RPMI8226 (cell line): ENCODE results near the gene SMARCAL1.
A peak's percentile ranks its signal among the peaks of the same experiment; 100 is the strongest.
"Not testable (repeated sequence)": the region's sequence is repeated elsewhere in the genome, so short reads cannot be mapped to it uniquely, and the experiment has no call there.

Experiments used
- DNase-seq: peaks from one replicate; pipeline ENCODE4 v3.0.0-alpha.2; 2015

SMARCAL1 gene

DNA sequence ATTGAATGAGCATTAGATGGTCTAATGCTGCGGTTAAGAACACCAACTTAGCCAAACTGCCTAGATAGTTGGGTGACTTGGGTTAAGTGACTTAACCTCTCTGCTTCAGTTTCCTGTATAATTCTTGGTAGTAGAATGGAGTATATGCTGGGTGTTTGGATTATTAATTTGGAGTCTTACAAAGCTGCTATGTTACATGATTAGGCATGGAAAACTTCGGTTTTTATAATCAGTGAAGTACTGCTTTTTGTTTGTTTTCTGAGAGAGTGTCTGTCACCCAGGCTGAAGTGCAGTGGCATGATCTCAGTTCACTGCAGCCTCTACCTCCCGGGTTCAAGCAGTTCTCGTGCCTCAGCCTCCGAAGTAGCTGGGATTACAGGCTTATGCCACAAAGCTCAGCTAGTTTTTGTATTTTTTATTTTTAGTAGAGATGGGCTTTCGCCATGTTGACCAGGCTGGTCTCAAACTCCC is 90.9 kb downstream of the SMARCAL1 start:
- no peak for DNase-seq

DNA sequence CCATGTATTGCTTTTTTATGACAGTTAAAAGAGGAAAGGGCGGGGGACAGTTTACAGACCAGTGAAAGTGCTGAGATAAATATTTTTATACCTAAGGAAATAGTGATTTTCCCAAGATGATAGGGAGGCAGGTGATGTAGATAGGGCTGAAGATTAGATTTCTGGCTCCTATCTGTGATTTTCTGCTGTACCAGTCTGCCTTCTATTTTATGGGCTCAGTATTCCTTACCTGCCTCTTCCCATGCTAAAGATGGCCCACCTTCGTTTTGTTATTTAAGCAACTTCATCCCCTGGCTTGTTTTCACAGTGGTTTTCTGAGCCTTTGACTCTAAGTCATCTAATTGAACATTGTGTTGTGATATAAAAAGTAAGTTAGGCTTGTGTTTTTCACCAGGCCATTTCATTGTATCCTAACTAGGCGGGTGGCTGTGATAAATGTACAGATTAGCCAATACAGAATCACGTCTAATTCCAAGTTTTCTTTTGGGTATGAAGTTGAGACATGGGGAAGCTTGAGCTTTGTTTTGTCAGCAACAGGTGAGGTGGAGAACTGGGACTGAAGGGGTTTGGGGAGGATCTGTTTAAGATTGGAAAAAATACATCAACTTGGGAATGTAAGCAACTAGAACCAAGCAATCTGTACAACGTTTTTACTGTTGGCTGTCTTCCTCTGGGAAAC is 91.6 kb downstream of the SMARCAL1 start:
- DNase-seq, result no peak

DNA sequence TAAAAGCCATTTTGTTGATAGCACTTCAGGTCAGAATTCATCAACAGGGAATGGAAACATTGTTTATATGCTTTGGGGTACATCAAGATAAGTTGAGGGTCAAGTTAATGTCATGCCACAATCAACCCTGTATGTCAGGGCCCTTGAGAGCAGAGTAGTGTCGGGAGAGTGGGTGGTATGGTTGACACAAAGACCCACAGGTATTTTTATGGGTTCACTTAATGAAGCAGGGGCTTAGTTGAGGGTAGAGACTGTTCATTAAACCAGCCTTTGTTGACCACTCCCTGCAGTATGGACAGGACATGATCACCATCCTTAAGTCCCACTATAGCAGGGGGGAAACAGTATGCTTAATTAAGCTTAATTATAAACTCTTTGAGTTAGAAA is 92.1 kb downstream of the SMARCAL1 start:
- no peak for DNase-seq

DNA sequence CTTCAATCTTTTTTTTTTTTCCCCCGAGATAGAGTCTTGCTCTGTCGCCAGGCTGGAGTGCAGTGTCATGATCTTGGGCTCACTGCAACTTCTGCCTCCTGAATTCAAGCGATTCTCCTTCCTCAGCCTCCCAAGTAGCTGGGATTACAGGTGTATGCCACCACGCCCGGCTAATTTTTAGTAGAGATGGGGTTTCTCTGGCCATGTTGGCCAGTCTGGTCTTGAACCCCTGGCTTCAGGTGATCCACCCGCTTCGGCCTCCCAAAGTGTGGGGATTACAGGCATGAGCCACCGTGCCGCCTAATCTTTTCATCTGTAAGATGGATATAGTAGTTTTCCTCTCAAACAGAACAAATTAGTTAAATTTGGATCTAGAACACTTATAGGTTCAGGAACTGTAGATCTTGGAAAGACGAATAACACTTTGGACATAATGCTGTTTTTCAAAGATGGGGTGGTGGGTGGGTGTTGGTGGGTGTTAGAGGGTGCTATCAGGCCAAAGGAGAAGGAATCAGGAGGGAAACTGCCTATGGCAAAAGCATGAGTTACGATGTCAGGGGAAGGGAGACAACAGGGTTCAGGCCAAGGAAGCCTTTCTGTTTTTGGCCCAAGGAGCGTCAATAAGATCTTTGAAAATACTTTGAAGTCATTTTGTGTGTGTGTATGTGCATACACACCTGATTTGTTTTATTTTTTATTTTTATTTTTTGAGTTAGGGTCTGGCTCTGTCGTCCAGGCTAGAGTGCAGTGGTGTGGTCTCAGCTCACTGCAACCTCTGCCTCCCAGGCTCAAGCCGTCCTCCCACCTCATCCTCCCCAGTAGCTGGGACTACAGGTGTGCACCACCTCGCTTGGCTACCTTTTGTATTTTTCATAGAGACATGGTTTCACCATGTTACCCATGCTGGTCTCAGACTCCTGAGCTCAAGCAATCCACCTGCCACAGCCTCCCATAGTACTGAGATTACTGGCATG is 93.1 kb downstream of the SMARCAL1 start:
- no peak for DNase-seq

DNA sequence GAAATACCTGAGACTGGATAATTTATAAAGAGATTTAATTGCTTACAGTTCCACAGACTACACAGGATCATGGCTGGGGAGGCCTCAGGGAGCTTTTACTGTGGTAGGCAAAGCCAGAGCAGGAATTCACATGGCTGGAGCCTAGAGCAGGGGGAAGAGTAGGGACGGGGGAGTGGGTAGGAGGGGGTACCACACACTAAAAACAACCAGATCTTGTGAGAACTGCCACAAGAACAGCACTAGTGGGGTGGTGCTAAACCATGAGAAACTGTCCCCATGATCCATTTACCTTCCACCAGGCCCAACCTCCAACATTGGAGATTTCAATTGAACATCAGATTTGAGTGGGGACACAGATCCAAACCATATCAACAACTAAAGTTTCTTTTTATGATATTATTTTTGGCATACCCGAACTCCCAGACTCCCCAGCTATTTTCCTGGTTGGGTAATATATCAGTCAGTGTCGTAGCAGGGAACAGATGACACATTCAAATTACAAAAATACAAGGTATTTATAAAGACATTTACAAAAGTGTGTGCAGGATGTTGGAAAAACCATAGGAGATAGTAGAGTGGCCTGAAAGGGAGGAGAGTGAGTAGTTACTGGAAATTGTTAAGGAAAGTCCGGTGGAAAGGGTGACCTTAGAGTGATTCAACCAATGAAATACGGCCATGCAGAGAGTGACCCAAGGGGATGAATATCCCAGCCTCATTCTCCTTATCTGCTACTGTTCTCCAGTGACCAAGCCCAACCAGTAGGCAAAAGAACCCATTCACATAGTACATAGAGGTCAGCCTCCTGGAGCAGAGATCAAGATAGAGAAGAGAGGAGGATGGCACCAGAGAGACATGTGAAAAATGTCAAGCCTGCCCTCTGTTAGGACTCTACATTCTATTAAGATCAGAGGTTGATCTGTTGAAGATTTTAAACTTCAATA is 95.2 kb downstream of the SMARCAL1 start:
- DNase-seq, result no peak

DNA sequence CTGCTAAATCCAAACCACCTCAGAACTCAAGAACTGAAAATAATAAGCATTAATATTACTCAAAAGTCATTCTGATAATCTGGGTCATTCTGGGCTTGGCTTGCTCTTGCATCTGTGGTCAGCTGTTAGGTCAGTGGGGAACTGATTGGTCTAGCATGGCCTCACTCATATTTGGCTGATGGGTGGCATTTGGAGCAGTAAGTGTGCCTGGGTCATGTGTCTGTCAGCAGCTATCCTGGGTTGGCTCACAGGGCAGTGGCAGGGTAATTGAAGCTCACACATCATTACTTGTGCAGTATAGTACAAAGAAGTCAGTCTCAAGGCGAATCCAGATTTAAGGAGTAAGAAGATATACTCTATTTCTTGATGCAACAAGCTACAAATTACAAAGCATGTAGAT is 95.9 kb downstream of the SMARCAL1 start:
- no peak for DNase-seq

DNA sequence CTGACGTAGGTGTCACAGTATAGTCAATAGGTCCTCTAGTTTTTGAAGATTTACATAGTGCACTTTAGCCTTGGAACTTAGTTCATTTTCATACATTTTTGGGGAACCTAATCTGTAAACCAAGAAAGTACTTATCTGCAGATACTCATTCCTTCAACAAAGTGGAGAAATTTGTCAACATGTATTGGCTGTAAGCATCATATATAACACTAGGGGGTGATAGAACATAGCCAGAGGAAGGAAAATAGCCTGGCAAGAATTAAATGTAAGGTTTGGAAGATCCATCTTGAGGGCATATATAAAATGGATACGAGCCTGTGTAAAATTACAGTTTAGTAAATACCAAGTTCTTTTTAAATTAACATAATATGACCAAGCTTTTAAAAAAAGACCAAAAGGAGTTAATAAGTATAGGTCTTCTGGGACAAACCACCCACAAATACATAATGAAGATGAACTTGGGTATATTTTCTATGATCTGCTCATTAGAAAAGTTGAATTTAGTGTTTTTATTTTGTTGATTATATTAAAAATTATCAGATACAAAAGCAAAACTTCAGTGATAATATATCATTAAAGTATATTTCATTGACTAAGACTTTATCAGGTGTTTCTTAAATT is 104.6 kb downstream of the SMARCAL1 start:
- DNase-seq, result peak; percentile 22

DNA sequence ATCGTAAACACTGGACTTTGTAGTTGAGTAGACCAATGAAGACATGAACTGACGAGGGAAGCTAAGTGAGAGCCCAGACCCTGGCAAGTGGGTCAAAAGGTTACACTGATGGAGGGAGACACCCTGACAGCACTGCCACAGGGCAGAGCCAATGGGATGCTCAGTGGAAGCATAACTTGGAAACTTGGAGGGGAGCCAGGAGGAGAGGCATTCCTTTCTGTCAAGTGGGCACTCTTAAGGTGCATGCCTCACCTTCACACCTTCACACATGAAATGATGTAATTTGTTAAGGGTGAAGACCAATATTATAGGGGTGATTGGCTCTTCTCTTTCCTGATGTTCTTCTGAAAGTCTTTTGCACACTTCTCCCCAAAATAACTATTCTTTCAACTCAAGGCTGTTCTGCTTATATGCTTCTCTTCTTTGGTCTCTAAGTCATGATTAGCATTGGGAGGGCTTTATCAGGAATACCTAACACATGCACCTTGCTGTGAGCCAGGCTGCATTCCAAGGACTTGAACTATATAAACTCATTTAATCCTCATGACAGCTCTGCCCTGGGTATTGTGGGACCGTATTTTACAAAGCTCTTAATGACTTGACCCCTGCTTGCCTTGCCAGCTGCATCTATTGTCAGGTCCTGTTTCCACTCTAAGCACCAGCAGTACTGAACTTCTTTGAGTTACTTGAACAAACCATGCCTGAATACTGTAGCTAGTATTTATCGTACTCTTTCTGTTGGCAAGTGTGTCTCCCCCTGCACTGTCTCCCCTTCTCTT is 105.4 kb downstream of the SMARCAL1 start:
- no peak for DNase-seq

DNA sequence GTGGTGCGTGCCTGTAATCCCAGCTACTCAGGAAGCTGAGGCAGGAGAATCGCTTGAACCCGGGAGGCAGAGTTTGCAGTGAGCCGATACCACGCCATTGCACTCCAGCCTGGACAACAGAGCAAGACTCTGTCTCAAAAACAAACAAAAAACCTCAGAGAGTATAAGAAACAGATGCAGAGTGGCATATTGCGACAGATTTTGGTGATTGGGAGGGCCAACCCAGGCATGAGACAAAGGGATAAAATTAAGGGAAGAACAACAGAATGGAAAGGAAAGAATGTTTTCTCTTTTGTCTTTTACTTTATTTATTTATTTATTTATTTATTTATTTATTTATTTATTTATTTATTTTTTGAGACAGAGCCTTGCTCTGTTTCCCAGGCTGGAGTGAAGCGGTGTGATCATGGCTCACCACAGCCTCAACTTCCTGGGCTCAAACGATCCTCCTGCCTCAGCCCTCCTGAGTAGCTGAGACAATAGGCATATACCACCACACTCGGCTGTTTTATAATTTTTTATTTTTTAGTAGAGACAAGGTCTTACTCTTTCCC is 106.4 kb downstream of the SMARCAL1 start:
- DNase-seq, result not testable (repeated sequence)

DNA sequence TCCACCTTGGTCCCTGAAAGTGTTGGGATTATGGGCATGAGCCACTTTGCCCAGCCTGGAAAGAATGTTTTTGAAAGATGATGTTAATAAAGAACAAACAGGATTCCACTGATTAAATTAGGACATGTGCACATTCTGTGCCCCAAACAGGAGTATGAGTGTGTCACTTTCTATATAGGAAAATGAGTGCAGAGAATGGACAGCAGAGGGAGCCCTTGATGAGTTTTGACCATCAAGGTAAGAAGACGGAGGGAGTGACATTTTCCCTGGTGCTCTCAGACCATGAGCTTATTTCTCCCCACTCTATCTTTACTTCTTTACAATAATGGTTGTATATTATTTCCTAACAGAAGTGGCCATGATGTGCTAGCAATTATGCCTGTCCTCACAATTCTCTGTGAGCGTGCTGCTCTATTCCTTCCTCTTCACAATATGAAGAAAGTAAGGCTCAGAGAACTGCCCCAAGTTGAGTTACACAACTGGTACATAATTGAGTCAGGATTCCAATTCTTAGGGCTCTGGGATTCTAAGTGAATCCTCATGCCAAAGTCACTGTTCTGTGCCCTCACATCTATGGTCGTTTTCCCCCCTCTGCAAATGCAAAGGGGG is 107.0 kb downstream of the SMARCAL1 start:
- peak; percentile 63 for DNase-seq

DNA sequence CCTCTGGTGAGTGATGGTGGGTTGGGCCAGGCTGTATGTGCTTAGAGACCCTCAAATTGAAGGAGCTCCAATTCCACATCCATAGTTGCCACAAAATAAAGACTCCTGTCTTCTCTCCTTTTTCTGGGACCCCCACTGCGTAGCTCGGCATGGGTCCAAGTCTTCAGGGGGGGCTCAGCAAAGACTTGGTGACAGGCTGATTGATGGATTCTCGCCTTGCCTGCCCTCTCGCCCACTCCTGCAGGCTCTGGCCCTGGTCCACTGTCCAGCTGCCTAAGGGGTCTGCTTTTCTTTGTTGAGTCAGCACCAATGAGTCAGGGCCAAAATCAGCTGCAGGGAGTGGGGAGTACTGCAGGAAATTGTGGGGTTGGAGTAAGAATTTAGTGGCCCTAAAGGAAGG is 107.8 kb downstream of the SMARCAL1 start:
- DNase-seq, result no peak

DNA sequence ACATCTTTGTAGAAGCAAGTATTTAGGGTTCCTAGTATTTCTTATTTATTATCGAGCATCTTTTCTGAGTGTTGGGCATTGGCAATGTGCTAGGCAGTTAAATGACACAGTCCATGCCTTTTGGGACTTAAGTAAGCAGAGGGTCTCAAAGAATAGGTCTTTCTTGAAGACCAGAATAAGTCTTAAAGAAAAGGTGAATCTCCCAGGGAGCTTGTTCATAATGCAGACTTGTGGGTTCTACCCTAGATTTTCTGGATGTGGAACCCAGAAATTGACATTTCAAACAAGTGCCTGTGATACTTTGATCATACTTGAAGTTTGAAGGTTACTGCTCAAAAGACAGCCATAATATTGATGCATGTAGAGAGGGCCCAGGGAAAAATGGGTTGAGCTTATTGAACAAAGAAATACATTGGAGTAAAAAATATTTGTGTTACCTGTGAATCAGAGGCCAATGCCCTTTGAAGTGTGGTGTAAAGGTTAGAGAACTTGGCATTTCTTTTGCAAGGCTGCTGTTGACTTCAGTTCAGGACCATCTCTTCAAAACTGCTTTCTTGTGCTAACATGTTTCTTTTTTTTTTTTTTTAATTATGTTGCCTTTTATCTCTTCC is 110.7 kb downstream of the SMARCAL1 start:
- DNase-seq, result no peak

DNA sequence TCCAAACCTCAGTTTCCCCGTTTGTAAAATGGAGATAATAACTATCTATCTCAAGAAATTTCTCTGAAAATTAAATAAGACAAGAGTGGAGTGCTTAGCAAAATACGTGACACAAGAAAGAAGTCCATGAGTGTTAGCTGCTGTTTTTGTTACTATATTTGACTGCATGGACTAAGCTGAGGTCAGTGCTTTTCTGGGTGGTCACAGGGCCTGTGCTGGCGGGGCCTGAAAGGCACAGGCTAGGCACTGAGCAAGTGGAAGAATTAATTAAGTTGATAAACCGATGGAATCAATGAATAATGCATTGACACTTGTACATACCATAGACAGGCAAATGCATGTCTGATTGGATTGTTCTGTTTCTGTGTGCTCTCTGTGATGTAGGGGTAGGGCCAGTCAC is 113.7 kb downstream of the SMARCAL1 start:
- no peak for DNase-seq

DNA sequence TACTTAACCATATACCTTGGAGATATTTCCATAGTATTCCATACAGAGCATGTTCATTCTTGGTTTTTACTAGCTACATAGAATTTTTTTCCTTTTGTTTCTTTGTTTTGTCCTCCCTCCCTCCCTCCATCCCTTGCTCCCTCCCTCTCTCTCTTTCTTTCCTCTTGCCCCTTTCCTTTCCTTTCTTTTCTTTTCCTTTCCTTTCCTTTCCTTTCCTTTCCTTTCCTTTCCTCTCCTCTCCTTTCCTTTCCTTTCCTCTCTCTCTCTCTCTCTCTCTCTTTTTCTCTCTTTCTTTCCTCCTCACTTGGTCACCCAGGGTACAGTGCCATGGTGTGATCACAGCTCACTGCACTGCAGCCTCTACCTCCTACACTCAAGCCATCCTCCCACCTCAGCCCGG is 114.7 kb downstream of the SMARCAL1 start:
- DNase-seq, result no peak

DNA sequence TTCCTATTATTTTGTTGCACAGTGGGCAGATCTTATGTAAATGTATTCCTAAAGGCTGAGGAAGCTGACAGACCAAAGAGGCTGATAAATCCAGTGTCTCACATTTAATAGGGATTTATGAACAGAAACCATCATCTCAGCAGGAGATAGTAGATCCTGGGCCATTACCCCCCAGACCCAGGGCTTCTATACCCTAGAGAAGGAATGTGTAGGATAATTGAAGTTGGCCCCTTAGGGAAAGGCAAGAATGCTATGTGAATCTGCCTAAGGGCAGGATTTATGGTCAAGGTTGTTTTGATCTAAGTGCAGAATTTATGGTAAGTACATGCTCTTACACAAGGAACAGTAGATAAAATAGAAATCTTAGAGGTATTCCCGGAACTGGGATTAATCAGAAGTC is 115.3 kb downstream of the SMARCAL1 start:
- no peak for DNase-seq

DNA sequence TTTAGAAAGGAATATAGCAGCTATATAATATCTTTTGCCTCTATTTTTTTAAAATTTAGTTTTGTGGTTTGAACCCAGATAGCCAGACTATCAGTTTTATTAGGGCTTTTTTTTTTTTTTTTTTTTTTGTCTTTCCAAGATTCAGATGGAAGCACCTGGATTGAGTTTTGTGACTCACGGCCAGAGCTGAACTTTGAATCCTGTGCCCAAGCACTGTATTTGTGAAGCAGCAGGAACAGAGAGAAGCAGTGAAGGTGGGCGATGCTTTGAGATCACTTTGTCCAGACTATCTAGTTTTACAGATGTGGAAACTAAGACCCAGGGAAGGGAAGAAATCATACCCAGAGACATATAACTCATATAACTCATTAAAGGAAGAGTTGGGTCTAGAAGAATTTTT is 120.3 kb downstream of the SMARCAL1 start:
- DNase-seq, result no peak
